Keratinocyte (primary cell): ENCODE results near the gene BPIFA1. TPM values are rescaled to one million over a fixed set of nuclear protein-coding genes. Genes with fewer than 3 reads are reported as not detected.

Experiments
- DNase-seq: peaks from one replicate; pipeline ENCODE4 v3.0.0-alpha.2; 2011; ENCODE audit warnings: low read depth, missing footprints, low spot score
- FAIRE-seq: peaks from 2 replicates; lab custom pipeline; 2011; peaks lifted over from hg19 to GRCh38; lab: Jason Lieb, UNC
- H2AFZ ChIP-seq: 2 replicates; pipeline ENCODE4 v1.6.0; 2012; ENCODE audit warnings: low read length, control low read depth, inconsistent platforms; ENCODE audit not compliant: control insufficient read depth
- H3K27ac ChIP-seq: 2 replicates; pipeline ENCODE4 v1.5.1; 2011; ENCODE audit warnings: low read length; ENCODE audit not compliant: control insufficient read depth, insufficient read depth
- H3K27me3 ChIP-seq: 3 replicates; pipeline ENCODE4 v1.6.0; 2011; ENCODE audit warnings: low read length; ENCODE audit not compliant: control insufficient read depth, insufficient read depth; ENCODE audit errors: extremely low read depth
- H3K36me3 ChIP-seq, 2 experiments: 2 replicates in 1 of 2; 3 replicates in 1 of 2; pipeline ENCODE4 v1.5.1; 2011; ENCODE audit warnings: low read length in 2 of 2, mild to moderate bottlenecking in 1 of 2; ENCODE audit not compliant: control insufficient read depth in 2 of 2, insufficient read depth in 2 of 2; ENCODE audit errors: extremely low read depth in 1 of 2
- H3K4me1 ChIP-seq: 3 replicates; pipeline ENCODE4 v1.5.1; 2011; ENCODE audit warnings: low read length; ENCODE audit not compliant: control insufficient read depth, insufficient read depth; ENCODE audit errors: extremely low read depth
- H3K4me2 ChIP-seq: 3 replicates; pipeline ENCODE4 v1.6.0; 2011; ENCODE audit warnings: low read depth, low read length; ENCODE audit not compliant: control insufficient read depth, insufficient read depth; ENCODE audit errors: extremely low read depth
- H3K4me3 ChIP-seq, 3 experiments: fragments of 200-600 bp in 1 of 3; sonication (generic) in 1 of 3; 2 replicates in 2 of 3; 3 replicates in 1 of 3; pipeline ENCODE4 v1.5.1; 2011 to 2016; ENCODE audit warnings: low read length in 3 of 3, mild to moderate bottlenecking in 3 of 3, control low read depth in 2 of 3, inconsistent platforms in 1 of 3, low read depth in 1 of 3, mixed read lengths in 1 of 3, mixed run types in 1 of 3, moderate library complexity in 1 of 3; ENCODE audit not compliant: control insufficient read depth in 2 of 3, insufficient read depth in 2 of 3; ENCODE audit errors: extremely low read depth in 1 of 3
- H3K79me2 ChIP-seq: 2 replicates; pipeline ENCODE4 v1.6.0; 2012; ENCODE audit warnings: low read length; ENCODE audit not compliant: control insufficient read depth, insufficient read depth
- H3K9ac ChIP-seq: 3 replicates; pipeline ENCODE4 v1.6.0; 2011; ENCODE audit warnings: low read length; ENCODE audit not compliant: control insufficient read depth, insufficient read depth; ENCODE audit errors: extremely low read depth
- H3K9me1 ChIP-seq: 3 replicates; pipeline ENCODE4 v1.6.0; 2011; ENCODE audit warnings: low read length; ENCODE audit not compliant: control insufficient read depth, insufficient read depth; ENCODE audit errors: extremely low read depth
- H3K9me3 ChIP-seq: 2 replicates; pipeline ENCODE4 v1.5.1; 2012; ENCODE audit warnings: low read depth, low read length; ENCODE audit not compliant: control insufficient read depth
- H4K20me1 ChIP-seq: 3 replicates; pipeline ENCODE4 v1.6.0; 2011; ENCODE audit warnings: low read length; ENCODE audit not compliant: control insufficient read depth, insufficient read depth; ENCODE audit errors: extremely low read depth
- CTCF ChIP-seq, 3 experiments: IDR thresholded peaks in 1 of 3; conservative IDR thresholded peaks in 1 of 3; optimal IDR thresholded peaks in 1 of 3; 2 replicates in 2 of 3; 3 replicates in 1 of 3; pipeline versions ENCODE3 to v1.5.1; 2011; ENCODE audit warnings: low read length in 3 of 3, mild to moderate bottlenecking in 3 of 3, moderate library complexity in 2 of 3, control low read depth in 1 of 3, inconsistent platforms in 1 of 3; ENCODE audit not compliant: insufficient read depth in 2 of 3; ENCODE audit errors: extremely low read depth in 1 of 3
- EZH2 ChIP-seq: IDR thresholded peaks from one replicate; pipeline ENCODE4 v1.6.1; 2012; ENCODE audit warnings: inconsistent platforms, mild to moderate bottlenecking, low read length, moderate library complexity
- dilution Hi-C: fragments of 300-500 bp; cut with MboI; formaldehyde crosslinking; loops from one replicate; pipeline ENCODE4 v1.7.0; 2020; ENCODE audit warnings: low sequenced_read_pairs; ENCODE audit not compliant: extremely low pct_ligation_motif_present
- polyA plus RNA-seq, 5 experiments: library from polyadenylated mRNA; depleted of rRNA in 3 of 5; stranded (reverse) in 3 of 5; stranded (forward) in 1 of 5; unstranded in 1 of 5; fragments of >200 nt; gene quantifications; 1 replicate in 1 of 5; 2 replicates in 3 of 5; 3 replicates in 1 of 5; pipeline versions ENCODE4 v1.2.1 to v1.2.3, GENCODE V29; 2011 to 2012; ENCODE audit warnings: missing spikeins in 2 of 5, low read depth in 1 of 5, low replicate concordance in 1 of 5

Gene BPIFA1
- polyA plus RNA-seq, 1 donor (not counting 4 experiments of a cell fraction or from before 2014, with no cell fraction given) = not detected

DNA sequence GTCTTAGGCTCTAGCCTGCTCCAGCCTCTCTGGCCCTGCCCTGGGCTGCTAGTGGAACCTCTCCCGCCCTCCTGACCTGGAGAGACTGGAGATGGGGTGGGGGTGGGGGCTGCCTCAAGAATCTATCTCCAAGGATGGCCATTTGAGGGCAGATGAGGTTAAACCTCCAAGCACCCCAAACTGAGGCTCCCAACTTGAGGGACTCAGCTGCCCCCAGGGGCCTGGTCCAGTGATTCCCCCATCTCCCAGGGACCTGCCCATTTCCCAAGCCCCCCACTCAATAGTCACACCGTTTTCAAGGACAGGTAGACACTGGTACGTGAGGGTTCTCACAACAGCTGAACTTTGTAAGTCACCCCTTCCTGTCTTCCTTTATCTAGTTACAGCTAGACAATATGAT is 40.1 kb downstream of the BPIFA1 start:
- Histone ChIP-seq H3K9ac (no peak overlapping the region), H3K4me3 (no peak overlapping the region), H3K36me3 (no peaks in the 10 kb centered on the region), H3K9me3 (no peaks in the 10 kb centered on the region), H3K27me3 (peaks cover 9% of the 10 kb centered on the region), H3K4me2 (no peak overlapping the region), H4K20me1 (no peaks in the 10 kb centered on the region), H3K9me1 (no peaks in the 10 kb centered on the region), H3K27ac (no peak overlapping the region), H3K79me2 (no peaks in the 10 kb centered on the region), H2AFZ (no peak overlapping the region), H3K4me1 (no peaks in the 10 kb centered on the region)
- FAIRE-seq (no peak), DNase-seq (no peak)
- no peak for TF ChIP-seq EZH2
- TF ChIP-seq CTCF (optimal IDR thresholded peaks at IDR 0.05 in 1 of 3, IDR thresholded peaks at IDR 0.05 in 1 of 3, conservative IDR thresholded peaks at IDR 0.05 in 1 of 3; ENCODE audit: extremely low read depth in 1 of 3, insufficient read depth in 2 of 3, low read length in 3 of 3) = no peak
- dilution Hi-C loops = no loop called here

GRCh38 chr20:33276303-33277113 is 40.7 kb downstream of the BPIFA1 start:
- dilution Hi-C loops = no loop called here
- no peak overlapping the region for H3K9ac ChIP-seq
- no peak for TF ChIP-seq CTCF (optimal IDR thresholded peaks at IDR 0.05 in 1 of 3, IDR thresholded peaks at IDR 0.05 in 1 of 3, conservative IDR thresholded peaks at IDR 0.05 in 1 of 3; ENCODE audit: extremely low read depth in 1 of 3, insufficient read depth in 2 of 3, low read length in 3 of 3)
- TF ChIP-seq EZH2 = no peak
- H3K36me3 ChIP-seq = no peaks in the 10 kb centered on the region
- no peak overlapping the region for H3K4me2 ChIP-seq
- no peak overlapping the region for H2AFZ ChIP-seq
- H3K4me1 ChIP-seq = no peaks in the 10 kb centered on the region
- FAIRE-seq = no peak
- DNase-seq = no peak
- H4K20me1 ChIP-seq = no peaks in the 10 kb centered on the region
- H3K9me1 ChIP-seq = no peaks in the 10 kb centered on the region
- peaks cover 12% of the 10 kb centered on the region for H3K27me3 ChIP-seq
- no peaks in the 10 kb centered on the region for H3K79me2 ChIP-seq
- H3K4me3 ChIP-seq = no peak overlapping the region
- H3K9me3 ChIP-seq = no peaks in the 10 kb centered on the region
- H3K27ac ChIP-seq = no peak overlapping the region
